HFF-Myc (cell line): ENCODE measurements around the gene DDX59.

ENCODE experiments used
- DNase-seq: peaks from one replicate; pipeline ENCODE4 v3.0.0-alpha.2; 2011; ENCODE audit warnings: low read depth; ENCODE audit errors: extremely low read depth
- H3K4me3 ChIP-seq: replicated peaks from 2 replicates; pipeline ENCODE4 v1.5.1; 2011; ENCODE audit warnings: low read depth, mild to moderate bottlenecking, control low read depth, low read length
- CTCF ChIP-seq: IDR thresholded peaks from 2 replicates; pipeline ENCODE4 v1.5.1; 2012; ENCODE audit warnings: mild to moderate bottlenecking, low read depth, low read length, control low read depth; ENCODE audit errors: missing control alignments

Gene DDX59

GRCh38 chr1:200706111-200706814 is 36.6 kb upstream of the DDX59 start:
- DNase-seq: no peak
- no peak overlapping the region for H3K4me3 ChIP-seq
- no peak for TF ChIP-seq CTCF

- no peak for TF ChIP-seq CTCF
- H3K4me3 ChIP-seq: no peak overlapping the region
- DNase-seq: no peak
Measured at GRCh38 chr1:200704986-200705500, 35.3 kb upstream of the DDX59 start.

GRCh38 chr1:200699871-200700270 is 30.2 kb upstream of the DDX59 start:
- TF ChIP-seq CTCF: no peak
- no peak overlapping the region for H3K4me3 ChIP-seq
- DNase-seq: no peak

DNA sequence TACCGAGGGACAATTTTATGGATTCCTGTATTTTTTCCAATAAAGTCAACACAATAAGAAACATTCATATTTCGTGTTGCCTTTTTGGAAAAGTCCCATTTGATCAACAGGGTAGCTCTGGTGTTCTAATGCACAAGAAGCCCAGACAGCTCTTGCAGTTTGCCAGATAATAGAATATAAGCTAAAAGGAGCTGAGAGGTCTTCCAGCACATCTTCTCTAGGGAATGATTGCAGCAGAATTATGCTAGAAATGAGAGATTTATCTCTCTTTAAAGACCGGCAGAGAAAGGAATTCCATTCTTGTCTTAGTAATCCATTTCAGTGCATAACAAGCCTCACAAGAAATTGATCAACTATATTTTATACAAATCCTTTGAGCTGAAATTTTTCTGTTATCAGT is 25.0 kb upstream of the DDX59 start:
- TF ChIP-seq CTCF: no peak
- no peak overlapping the region for H3K4me3 ChIP-seq
- DNase-seq: no peak

DNA sequence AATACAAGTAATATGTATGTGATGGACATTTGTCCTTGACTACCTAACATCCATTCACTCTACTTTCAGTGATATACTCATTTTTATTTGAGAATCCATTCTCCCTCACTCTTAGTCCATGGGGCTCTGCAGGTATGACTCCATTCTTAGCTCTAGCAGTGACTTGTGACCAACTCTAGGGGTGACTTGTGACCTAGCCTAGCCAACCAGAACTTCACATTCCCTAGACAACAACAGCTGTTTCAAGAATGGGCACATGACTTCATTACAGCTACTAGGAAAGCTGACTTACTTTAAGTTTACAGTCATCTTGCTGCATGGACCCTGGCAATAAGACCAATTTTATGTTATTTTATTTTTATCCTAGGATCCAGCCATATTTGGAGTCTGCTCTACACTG is 23.6 kb upstream of the DDX59 start:
- TF ChIP-seq CTCF: no peak
- DNase-seq: no peak
- no peak overlapping the region for H3K4me3 ChIP-seq

DNA sequence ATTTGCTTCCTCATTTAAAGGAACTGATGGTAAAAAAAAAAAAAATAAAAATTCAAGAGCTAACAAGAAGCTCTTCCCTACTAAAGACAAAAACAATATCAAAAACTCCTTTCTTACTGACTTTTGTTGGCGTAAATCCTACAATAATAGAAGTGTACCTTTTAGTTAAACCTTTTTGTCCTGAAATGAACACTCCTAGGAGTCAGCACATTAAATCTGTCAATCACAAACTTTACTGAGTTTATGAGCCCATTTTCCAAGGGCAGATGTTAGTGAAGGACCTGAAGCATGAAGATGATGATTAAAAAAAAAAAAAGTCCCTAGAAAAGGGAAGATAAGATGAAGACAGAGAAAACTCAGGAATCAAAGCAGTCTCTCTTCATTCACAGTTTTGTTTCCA is 22.6 kb upstream of the DDX59 start:
- DNase-seq: no peak
- no peak for TF ChIP-seq CTCF
- no peak overlapping the region for H3K4me3 ChIP-seq

DNA sequence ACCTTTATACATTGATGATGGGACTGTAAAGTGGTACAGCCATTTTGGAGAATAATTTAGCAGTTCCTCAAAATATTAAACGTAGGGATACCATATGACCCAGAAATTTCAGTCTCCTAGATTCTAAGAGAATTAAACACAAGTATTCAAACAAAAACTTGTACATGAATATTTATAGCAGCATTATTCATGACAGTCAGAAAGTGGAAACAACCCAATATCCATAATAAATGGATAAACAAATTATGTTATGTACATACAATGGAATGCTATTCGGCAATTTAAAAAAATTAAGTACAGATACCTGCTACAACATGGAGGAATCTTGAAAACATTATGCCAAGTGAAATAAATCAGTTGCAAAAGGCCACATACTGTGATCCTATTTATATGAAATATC is 16.9 kb upstream of the DDX59 start:
- no peak for DNase-seq
- H3K4me3 ChIP-seq: no peak overlapping the region
- no peak for TF ChIP-seq CTCF
